ENCODE results near the gene CHTF18. TPM values are rescaled to one million over a fixed set of nuclear protein-coding genes. Genes with fewer than 3 reads are reported as not detected.

Gene CHTF18
- total RNA-seq, 1 experiment from 2014 or later: 154 TPM

- Mint-ChIP-seq H3K36me3 (ENCODE audit: insufficient read depth, unreplicated experiment) (peaks cover 60% of the 10 kb centered on the region), H3K9me3 (ENCODE audit: low read depth, unreplicated experiment) (no peaks in the 10 kb centered on the region), H3K4me3 (ENCODE audit: low read depth, unreplicated experiment) (no peak overlapping the region), H3K27ac (ENCODE audit: unreplicated experiment) (no peak overlapping the region), H3K27me3 (ENCODE audit: unreplicated experiment) (peaks cover 53% of the 10 kb centered on the region), H3K4me1 (ENCODE audit: low read depth, unreplicated experiment) (peaks cover 7% of the 10 kb centered on the region)
- DNase-seq: no peak
- intact Hi-C loops (cut with micrococcal nuclease; ENCODE audit: unreplicated experiment): no loop called here
- CTCF ChIA-PET: interaction anchor here (0.7 kb wide), 1 partner anchor 216 kb away, joined by 3 read pairs; no protein-coding TSS in a partner anchor
- no TSS peak for BruUV-seq (replicated peaks)
- no peak for TF ChIP-seq CTCF (IDR thresholded peaks at IDR 0.05; ENCODE audit: unreplicated experiment)
Observed at GRCh38 chr16:802914-803753, 14.7 kb downstream of the CHTF18 start.

GRCh38 chr16:803754-804080, 15.3 kb downstream of the CHTF18 start:
- Mint-ChIP-seq H3K27ac (ENCODE audit: unreplicated experiment) (no peak overlapping the region), H3K9me3 (ENCODE audit: low read depth, unreplicated experiment) (no peaks in the 10 kb centered on the region), H3K4me3 (ENCODE audit: low read depth, unreplicated experiment) (no peak overlapping the region), H3K27me3 (ENCODE audit: unreplicated experiment) (peaks cover 59% of the 10 kb centered on the region), H3K36me3 (ENCODE audit: insufficient read depth, unreplicated experiment) (peaks cover 54% of the 10 kb centered on the region), H3K4me1 (ENCODE audit: low read depth, unreplicated experiment) (peaks cover 8% of the 10 kb centered on the region)
- intact Hi-C loops (cut with micrococcal nuclease; ENCODE audit: unreplicated experiment): no loop called here
- no TSS peak for BruUV-seq (replicated peaks)
- DNase-seq: no peak
- CTCF ChIA-PET: interaction anchor here (0.7 kb wide), 1 partner anchor 216 kb away, joined by 3 read pairs; no protein-coding TSS in a partner anchor
- no peak for TF ChIP-seq CTCF (IDR thresholded peaks at IDR 0.05; ENCODE audit: unreplicated experiment)

GRCh38 chr16:804193-805048, 16.0 kb downstream of the CHTF18 start:
- H3K9me3 Mint-ChIP-seq (ENCODE audit: low read depth, unreplicated experiment): no peaks in the 10 kb centered on the region
- H3K27ac Mint-ChIP-seq (ENCODE audit: unreplicated experiment): no peak overlapping the region
- H3K4me3 Mint-ChIP-seq (ENCODE audit: low read depth, unreplicated experiment): no peak overlapping the region
- TF ChIP-seq CTCF (IDR thresholded peaks at IDR 0.05; ENCODE audit: unreplicated experiment): no peak
- DNase-seq: no peak
- intact Hi-C loops (cut with micrococcal nuclease; ENCODE audit: unreplicated experiment): no loop called here
- peaks cover 66% of the 10 kb centered on the region for H3K27me3 Mint-ChIP-seq (ENCODE audit: unreplicated experiment)
- peaks cover 8% of the 10 kb centered on the region for H3K4me1 Mint-ChIP-seq (ENCODE audit: low read depth, unreplicated experiment)
- H3K36me3 Mint-ChIP-seq (ENCODE audit: insufficient read depth, unreplicated experiment): peaks cover 54% of the 10 kb centered on the region
- CTCF ChIA-PET: no interaction called here
- BruUV-seq (replicated peaks): no TSS peak

- H3K27me3 Mint-ChIP-seq (ENCODE audit: unreplicated experiment): peaks cover 77% of the 10 kb centered on the region
- H3K36me3 Mint-ChIP-seq (ENCODE audit: insufficient read depth, unreplicated experiment): peaks cover 54% of the 10 kb centered on the region
- H3K4me1 Mint-ChIP-seq (ENCODE audit: low read depth, unreplicated experiment): peaks cover 8% of the 10 kb centered on the region
- TF ChIP-seq CTCF (IDR thresholded peaks at IDR 0.05; ENCODE audit: unreplicated experiment): no peak
- BruUV-seq (replicated peaks): no TSS peak
- DNase-seq: no peak
- no peak overlapping the region for H3K4me3 Mint-ChIP-seq (ENCODE audit: low read depth, unreplicated experiment)
- intact Hi-C loops (cut with micrococcal nuclease; ENCODE audit: unreplicated experiment): no loop called here
- no peak overlapping the region for H3K27ac Mint-ChIP-seq (ENCODE audit: unreplicated experiment)
- CTCF ChIA-PET: no interaction called here
- H3K9me3 Mint-ChIP-seq (ENCODE audit: low read depth, unreplicated experiment): no peaks in the 10 kb centered on the region
Observed at GRCh38 chr16:805474-805873, 17.1 kb downstream of the CHTF18 start.
